SK-N-MC (cell line): Measurements from ENCODE around the gene RANBP9.

Experiments
- EZH2 ChIP-seq: fragments of 200-600 bp; sonication (generic); IDR thresholded peaks from one replicate; pipeline ENCODE4 v1.6.1; 2017; ENCODE audit warnings: antibody characterized with exemption
- FOXP2 ChIP-seq: optimal IDR thresholded peaks from 2 replicates; pipeline ENCODE3; 2011; ENCODE audit warnings: mild to moderate bottlenecking, moderate library complexity; ENCODE audit not compliant: insufficient read depth; ENCODE audit errors: extremely low read length, control extremely low read depth
- POLR2AphosphoS5 ChIP-seq: IDR thresholded peaks from 2 replicates; pipeline ENCODE4 v1.6.1; 2012; ENCODE audit warnings: mild to moderate bottlenecking, low read depth, low read length, borderline replicate concordance

DNA sequence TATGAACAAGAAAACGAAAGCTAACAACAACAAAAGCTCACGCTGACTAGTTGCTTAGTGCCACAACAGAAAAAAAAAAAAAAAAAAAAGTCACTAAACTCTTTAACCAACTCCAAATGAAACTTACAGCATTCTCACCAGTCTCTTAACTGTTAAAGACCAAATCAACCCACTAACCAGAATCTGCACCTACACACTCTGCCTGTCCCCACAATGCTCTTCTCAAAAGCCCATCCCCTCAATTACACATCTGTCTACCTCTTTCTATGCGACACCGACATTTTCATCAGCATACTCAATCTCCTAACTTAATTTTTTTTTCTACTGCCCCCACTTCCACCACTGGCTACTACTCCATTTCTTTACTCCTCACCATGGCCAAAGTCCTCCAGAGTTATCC, 62.2 kb downstream of the RANBP9 start:
- TF ChIP-seq POLR2AphosphoS5 (no peak), EZH2 (no peak), FOXP2 (no peak)
